Measurements from ENCODE around the gene POLH.

- TF ChIP-seq CTCF (conservative IDR thresholded peaks at IDR 0.05) (no peak), EZH2 (IDR thresholded peaks at IDR 0.05; ENCODE audit: low read depth) (no peak)
Measured at GRCh38 chr6:43634702-43635303, 58.8 kb downstream of the POLH start.
